NOMO-1 treated with dmso at 0.1 percent for 144 hours (cell line): ENCODE data around the gene TLR8.
A peak's percentile ranks its signal among the peaks of the same experiment; 100 is the strongest.

ENCODE experiments used
- DNase-seq: peaks from one replicate; lab custom pipeline; 2025; ENCODE audit not compliant: unreplicated experiment; lab: John Stamatoyannopoulos, UW

Gene TLR8

DNA sequence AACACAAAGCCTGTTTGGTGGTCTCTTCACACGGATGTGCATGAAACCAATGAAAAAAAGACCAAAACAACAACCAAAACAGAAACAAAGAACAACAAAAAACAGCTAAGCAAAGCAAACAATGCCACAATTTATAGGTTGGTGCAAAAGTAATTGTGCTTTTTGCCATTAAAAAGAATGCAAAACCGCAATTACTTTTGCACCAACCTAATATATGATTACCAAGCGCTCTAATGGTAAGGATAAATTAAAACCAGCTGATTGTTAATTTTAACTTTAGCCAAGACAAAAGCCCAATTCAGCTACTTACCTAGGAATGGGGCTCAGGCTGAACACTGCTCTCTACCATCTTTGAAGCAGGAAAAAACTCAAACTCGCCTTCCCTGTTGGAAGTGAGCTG, 39.1 kb downstream of the TLR8 start:
- no peak for DNase-seq

DNA sequence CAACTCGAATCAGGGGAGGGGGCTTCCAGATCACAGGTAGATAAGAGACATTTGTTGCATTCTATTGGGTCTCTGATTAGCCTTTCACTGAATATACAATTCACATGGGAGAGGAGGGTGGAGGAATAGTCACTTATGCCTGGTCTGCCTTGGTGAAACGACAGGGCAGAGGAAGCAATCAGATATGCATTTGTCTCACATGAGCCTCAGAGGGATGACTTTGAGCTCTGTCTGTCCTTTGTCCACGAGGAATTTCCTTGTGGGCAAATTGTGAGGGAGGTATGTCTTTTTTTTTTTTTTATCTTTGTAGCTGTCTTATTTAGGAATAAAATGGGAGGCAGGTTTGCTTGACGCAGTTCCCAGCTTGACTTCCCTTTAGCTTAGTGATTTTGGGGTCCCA, 40.0 kb downstream of the TLR8 start:
- no peak for DNase-seq

DNA sequence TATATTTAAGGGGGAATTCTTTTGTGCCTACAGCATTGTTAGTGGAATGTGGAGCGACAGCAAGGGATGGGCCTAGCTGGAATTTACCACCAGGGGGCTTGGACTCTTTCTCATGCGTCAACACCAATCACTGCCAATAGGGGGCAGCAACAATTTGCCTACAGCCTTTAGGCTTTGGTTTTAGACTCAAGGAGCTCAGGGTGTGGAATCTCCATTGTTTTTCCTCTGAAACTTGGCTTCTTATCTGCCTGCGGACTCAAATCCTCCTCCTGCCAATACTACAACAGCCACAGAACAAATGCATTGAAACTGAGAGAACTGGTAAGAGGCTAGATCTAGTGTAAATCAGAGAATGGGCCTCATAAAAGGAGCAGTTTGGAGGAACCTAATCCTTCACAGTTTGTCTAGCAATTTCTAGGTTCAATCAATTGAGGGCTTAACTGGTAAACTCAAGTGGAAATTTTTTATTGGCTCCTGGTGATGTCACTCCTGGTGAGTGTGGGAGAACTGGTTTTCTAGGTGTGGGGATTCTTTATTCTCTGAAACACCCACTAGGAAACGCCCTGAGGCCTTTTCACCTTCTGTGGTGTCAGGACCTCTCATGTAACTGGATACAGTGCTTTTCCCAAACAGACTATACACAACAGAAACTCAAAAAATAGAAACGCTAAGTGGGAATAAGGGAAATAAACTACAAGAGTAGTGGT, 40.6 kb downstream of the TLR8 start:
- DNase-seq: peak; percentile 79

DNA sequence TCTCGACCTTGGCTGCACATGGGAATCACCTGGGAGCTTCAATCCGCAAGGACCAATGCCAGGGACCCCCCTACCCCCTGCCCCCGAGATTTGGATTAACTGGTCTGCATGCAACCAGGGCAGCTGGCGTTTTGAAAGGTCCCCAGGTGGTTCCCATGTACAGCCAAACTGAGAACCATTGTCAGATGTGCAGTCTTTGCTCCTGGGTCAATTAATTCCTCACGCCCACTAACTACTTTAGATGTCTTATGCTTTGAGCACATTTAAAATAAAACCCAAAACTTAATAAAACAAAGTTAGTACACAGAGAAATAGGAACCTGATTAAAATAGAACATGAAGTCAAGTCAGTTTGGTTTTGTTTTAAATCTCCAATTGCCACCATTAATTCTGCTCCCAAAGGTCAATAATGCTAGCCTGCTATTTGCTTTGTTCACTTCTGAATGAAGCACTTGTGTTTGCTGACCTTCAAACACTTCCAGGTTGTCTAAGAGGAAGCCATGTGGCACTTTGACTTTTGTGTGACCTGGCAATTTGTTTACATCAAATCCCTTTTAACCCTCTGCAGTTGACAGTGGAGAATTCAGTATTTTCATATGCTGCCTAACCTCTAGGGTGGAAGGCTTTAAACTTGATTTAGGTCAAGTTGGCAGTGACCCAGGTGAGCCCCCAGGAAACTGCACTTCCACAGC, 41.3 kb downstream of the TLR8 start:
- DNase-seq: no peak

DNA sequence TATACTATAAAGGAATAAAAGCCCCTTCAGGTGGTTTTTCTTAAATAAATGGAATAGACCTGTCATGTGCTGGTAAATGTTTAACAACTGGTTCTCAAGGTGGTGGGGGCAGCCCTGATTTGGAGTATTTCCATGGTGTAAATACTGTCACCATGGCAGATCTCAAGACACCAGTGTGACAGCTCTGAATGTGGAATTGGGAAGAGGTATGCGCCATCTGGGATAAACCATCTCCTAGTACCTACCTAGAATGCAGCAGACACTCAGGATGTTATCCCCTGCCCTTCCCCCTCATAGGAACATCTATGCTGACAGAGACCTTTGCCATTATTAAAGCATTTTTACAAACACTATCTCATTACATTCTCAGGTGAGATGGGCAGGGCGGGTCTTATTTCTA, 42.1 kb downstream of the TLR8 start:
- DNase-seq: no peak

DNA sequence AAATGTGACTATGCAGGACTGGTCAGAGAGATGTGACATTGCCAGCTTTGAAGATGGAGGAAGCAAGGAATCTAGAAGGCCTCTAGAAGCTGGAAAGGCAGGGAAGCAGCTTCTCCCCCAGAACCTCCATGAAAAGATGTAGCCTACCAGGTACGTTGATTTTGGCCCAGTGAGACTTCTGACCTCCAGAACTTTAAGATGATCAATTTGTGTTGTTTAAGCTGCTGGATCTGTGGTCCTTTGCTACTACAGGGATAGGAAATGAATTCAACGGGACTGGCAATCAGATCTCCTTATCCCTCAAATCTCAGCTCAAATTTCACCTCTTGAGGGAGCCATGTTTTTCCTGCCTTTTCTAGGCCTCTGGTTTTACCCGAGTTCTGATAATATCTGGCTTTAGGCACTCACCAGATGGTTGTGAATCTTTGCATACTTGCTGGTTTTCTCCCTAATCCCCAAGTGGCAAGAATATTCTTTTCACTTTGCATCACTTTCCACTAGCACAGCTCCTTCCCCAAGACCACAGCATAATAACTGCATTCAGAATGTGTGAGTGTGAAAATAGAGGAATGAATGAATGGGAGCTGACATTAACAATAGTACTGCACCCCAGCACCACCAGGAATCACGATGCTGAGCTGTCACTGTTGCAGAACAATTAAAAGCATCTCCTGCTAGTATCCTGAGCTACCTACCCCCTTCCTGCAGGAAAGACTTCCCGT, 42.9 kb downstream of the TLR8 start:
- DNase-seq: no peak

DNA sequence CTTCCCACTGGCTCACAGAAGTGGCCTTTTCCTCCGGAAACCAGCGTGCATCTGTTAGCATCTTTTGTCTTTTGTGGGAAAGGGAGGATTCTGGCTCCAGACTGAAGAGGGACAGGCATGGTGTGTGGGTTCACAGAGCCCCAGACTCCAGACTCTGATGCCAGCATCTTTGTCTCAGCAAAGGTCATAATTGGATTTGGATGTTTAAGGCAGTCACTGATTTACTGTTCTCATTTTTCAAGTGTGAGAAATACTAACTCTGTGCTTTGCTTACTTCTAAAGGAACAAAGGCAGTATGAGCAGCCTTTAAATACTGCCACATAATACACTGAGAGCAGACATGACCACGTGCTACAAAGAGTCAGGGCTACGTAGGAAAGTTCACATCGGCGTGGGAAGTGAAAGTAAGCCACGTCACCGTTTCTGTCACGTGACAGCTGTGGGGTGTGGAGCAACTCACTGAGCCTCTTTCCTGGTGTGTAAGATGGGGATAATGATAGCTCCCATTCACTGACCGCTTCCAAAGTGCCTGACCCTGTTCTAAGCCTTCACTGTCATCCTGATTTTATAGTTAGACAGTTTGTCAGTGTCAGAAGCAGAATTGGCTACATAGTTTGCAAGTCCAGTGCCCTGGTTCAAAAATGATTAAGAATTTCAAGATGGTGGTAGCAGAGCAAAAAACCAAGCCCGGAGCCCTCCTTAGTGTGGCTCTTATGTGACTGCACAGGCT, 43.7 kb downstream of the TLR8 start:
- DNase-seq: peak; percentile 86

DNA sequence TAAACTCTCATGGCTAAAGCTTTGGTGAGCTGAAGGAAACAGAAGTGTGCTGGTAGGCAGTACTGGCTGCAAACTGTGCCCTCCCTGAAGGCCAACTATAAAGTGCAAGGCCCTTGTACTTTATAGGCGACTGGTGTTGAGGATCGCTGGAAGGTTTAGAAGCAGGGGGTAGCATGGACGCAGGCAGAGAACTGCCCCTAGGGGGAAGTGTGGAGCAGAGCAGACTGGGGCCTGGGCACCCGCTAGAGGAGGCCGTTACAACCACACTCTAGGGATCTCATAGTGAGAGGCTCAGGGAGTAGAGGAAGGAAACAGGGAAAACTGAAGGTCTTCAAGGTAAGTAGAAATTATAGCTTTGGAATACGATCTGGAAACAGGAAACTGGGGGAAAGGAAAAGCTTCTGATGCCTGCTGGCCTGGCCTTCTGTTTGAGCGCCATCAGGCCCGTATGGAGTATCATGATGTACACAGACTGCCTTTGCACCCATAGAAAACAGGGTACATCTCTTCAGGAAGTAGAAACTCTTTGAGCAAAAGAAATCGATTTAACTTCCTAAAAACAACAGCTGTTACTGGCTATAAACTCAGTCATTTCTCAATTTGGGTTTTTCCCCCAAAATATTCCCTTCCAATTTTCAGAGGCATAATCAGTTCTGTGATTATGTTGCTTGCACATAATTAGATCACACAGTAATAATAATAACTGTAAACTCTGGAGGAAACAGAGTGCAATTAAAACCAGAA, 44.6 kb downstream of the TLR8 start:
- peak; percentile 94 for DNase-seq

DNA sequence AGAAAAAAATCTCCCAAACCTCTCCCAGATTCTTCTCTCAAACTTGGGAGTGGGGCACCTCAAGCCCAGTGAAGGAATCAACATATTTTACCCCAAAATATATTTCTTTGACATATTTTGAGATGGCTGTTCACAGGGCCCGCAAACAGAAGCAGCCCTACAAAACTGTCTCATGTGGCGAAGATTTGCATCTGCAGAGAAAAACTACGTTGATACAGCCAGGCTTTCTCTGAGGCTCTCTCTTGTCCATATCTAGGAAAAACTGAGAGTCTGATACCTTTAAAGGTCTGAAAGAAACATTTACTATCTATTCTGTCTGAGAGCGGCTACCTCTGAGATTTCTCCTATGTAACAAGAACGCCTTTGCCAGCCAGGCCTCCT, 45.2 kb downstream of the TLR8 start:
- DNase-seq: no peak

DNA sequence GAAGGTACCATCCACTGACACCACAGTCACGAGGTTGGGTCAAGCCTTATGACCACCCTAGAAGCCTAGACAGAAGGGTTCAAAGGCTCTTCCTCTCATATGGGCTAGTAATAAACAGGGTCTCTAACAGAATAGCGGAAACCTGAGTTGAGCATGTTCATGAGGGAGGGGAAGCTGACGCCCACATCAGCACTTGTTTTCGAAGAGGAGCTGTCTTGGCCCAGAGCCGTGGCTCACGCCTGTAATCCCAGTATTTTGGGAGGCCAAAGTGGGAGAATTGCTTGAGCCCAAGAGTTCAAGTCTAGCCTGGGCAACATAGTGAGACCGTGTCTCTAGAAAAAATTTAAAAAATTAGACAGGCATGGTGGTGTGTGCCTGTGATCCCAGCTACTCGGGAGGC, 47.0 kb downstream of the TLR8 start:
- DNase-seq: no peak

DNA sequence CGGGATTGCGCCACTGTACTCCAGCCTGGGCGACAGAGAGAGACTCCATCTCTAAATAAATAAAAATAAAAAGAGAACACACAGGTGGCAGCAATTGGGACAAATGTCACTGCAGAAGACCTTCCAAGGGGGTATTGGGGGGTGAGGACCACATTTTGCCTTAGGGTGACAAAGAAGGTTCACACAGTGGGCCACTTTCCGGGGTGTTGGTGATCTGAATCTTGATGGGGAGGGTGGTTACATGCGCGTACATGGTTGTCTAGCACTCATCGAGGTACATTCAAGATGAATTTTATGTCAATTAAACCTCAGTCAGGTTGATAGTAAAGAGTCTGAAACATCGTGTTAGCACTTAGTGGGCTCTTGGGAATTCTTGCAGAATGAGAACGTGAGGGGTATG, 48.0 kb downstream of the TLR8 start:
- DNase-seq: no peak

DNA sequence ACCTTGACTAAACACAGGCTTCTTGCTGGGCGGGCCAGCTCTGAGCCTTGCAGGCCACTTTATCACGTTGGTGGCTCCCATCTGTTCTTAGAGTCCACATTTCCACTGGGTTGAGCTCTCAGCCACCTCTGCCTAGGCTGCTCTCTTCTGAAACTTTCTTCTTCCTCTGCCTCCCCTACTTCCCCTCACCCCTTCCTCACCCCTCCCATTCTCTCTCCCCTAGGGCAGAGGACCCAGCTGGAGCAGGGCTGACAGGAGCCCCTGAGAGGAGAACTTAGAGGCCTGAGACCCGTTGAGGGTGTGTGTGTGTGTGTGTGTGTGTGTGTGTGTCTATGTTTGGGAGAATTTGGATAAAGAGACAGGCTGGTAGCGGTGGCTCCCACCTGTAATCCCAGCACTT, 48.6 kb downstream of the TLR8 start:
- no peak for DNase-seq

DNA sequence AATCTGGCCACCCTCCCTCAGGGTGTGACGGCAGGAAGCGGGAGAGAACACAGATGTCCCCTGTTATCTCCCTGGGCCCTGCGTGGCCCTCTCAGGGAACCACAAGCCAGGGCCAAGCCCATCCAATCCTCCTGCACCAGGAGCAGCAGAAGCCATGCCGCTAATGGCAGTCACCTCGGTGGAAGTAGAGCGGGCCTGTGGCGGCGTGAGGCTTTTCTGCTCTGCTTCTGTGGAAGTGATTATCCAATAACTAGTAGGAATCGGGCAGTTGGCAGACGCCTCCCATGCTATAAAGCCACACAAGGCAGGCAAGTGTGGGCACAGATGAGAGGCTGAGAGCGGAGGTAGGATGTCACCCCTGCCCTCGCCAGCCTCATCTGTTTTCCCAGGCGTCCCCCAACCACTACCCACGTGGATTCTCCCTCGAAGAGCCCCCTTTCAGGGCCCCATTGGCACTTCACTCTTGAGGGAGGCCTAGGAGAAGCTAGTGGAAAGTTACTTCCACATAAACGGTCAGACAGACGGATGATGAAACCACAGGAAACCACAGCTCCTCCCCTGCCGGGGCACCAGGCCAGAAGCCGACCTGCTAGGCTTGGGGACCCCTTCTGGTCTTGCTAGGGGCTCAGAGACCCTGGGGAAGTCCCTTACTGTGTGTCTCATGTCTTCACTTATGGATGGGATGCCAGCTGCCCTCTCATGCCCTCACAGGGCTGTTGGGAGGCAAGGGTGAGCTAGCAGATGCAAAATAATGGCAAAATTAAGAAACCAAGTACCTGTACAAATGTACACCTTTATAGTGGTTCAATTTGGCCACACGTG, 49.7 kb downstream of the TLR8 start:
- DNase-seq: peak; percentile 97

DNA sequence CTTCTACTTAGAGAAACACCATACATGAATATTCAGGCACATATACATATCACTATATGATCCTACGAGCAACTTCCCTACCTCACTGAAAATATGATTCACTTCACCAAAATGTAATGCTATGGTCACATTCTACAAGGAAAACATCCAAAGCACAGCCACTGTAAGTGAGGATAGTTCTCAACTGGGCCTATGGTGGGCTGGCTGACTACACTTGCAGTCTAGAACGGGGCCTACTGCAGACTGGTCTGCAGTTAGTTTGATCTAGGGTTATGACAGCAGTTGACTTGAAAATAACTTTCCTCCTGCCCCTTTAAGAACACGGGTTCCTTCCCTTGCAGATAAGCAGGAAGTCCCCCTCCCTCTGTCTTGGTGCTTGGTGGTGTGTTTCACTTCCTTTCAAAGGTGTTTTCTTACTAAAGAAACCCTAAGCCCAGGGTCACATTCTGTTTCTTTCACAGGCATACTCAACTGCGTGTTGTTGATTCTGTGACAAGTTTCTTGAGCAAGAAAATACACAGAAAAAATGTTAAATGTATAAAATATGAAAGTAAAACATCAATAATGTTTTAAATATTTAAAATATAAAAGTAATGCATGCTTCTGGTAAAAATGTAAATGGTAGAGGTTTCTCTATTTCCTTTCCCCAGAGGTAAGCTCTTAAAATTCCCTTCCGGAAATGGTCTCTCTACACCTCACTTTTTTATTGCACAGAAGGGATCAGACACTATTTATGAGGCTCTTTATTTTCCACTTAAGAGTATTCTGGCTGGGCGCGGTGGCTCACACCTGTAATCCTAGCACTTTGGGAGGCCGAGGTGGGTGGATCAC, 50.5 kb downstream of the TLR8 start:
- peak; percentile 90 for DNase-seq

DNA sequence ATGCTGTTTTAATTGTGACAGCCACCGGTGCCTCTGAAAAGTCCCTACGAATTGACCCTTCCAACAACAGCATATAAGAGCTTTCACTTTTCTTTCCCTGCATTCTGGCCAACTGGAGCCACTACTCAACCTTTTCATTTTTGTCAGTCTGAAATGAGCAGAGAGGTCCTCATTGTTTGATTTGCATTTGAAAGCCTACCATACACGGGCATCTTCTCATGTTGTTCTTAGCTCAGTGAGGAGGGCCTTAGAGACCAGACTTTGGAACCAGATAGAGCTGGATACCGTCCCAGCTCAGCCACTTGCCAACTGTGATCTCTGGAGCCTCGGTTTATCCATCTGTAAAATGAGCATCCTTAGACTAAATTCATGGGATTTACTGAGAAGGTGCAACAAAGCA, 51.6 kb downstream of the TLR8 start:
- DNase-seq: no peak

DNA sequence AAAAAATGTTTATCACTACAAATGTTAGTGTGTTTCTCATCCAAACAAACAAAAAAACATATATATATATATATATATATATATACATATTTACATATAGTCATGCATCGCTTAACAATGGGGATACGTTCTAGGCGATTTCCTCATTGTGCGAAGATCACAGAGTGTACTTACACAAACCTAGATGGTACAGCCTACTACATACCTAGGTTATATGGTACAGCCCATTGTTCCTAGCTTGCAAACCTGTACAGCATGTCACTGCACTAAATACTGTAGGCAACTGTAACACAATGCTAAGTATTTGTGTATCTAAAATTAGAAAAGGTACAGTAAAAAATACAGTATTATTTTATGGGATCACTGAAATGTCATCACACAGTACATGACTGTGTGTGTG, 52.0 kb downstream of the TLR8 start:
- no peak for DNase-seq

DNA sequence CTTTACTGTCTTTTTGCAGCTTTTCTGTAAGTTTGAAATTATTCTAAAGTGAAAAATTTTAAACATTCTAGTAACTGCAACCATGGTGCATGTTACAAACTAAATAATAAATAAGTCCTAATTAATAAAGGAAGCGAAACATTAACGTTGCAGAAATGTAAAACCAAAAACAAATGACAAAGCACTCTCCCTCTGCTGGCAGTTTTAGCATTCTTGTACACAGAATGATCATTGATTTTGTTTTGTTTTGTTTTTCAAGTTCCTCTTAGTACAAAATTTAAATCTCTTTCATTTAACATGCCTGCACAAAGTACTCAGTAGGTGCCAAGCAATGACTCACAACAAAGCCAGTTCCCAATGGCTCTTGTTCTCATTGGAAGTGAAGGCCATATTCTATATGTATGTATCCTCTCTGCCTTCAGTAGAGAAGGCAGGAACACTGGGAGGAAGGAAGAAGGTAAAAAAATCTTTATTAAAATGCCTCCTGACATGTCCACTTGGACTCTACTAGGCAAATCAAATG, 54.8 kb downstream of the TLR8 start:
- DNase-seq: no peak

DNA sequence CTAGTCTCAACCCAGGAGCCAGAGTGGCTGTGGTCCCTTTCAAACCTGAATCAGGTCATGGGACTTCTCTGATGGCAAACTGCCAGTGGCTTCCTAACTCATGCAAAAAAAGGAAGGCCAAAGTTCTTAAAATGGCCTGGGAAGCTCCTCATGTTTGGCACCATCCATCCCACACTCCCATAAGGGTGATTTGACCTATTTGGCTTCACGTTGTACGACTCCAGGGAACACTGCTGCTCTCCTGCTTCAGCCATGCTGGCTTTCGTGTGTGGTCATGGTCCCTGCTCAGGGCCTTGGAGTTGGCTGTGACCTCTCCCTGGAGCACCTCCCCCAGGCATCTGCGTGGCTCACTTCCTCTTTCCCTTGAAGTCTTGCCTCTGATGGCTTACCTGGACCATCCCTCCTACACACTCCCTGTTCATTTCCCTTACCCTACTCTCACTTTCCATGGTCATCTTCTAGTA, 55.7 kb downstream of the TLR8 start:
- DNase-seq: no peak
